ENCODE data around the gene MORF4L2. TPM values are rescaled to one million over a fixed set of nuclear protein-coding genes. Genes with fewer than 3 reads are reported as not detected.

The MORF4L2 gene
- total RNA-seq, 1 donor, result 741 TPM

- no peak for DNase-seq (ENCODE audit: low read depth)
Observed at GRCh38 chrX:103727115-103727514, 40.6 kb upstream of the MORF4L2 start.

GRCh38 chrX:103726477-103726876 is 40.0 kb upstream of the MORF4L2 start:
- no peak overlapping the region for H3K4me3 ChIP-seq (ENCODE audit: low read depth, low read length)
- DNase-seq (ENCODE audit: low read depth), result no peak
- TF ChIP-seq CTCF (IDR thresholded peaks at IDR 0.05; ENCODE audit: insufficient read depth, low read length), result no peak

More at GRCh38 chrX:103727115-103727514, 40.6 kb upstream of the MORF4L2 start:
- H3K4me3 ChIP-seq (ENCODE audit: low read depth, low read length), result no peak overlapping the region
- TF ChIP-seq CTCF (IDR thresholded peaks at IDR 0.05; ENCODE audit: insufficient read depth, low read length), result no peak

- TF ChIP-seq CTCF (IDR thresholded peaks at IDR 0.05; ENCODE audit: insufficient read depth, low read length), result no peak
- no peak overlapping the region for H3K4me3 ChIP-seq (ENCODE audit: low read depth, low read length)
- peak; percentile 54 for DNase-seq (ENCODE audit: low read depth)
Observed at GRCh38 chrX:103722505-103722904, 36.0 kb upstream of the MORF4L2 start.

GRCh38 chrX:103718120-103718519 is 31.6 kb upstream of the MORF4L2 start:
- no peak for DNase-seq (ENCODE audit: low read depth)
- TF ChIP-seq CTCF (IDR thresholded peaks at IDR 0.05; ENCODE audit: insufficient read depth, low read length), result no peak
- H3K4me3 ChIP-seq (ENCODE audit: low read depth, low read length), result no peak overlapping the region

DNA sequence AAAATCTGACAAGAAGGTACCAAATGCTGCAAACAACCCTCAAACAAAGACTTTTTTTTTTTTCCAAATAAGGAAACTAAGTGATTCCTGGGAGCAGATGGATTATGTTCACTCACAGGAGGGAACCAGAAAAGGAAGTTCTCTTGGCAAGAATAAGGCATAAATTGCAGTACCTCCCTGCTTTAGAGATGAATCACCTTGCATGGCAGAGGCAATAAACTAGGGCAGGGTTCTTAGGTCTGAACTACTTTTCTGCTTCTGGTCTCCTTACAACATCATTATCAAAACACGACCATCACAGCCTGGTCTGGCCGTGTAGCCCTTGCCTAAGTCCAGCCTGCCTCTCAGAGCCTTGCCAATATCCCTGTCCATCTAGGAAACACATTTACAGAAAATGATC is 30.5 kb upstream of the MORF4L2 start:
- no peak overlapping the region for H3K4me3 ChIP-seq (ENCODE audit: low read depth, low read length)
- TF ChIP-seq CTCF (IDR thresholded peaks at IDR 0.05; ENCODE audit: insufficient read depth, low read length), result no peak
- peak; percentile 90 for DNase-seq (ENCODE audit: low read depth)

GRCh38 chrX:103710609-103711008 is 24.1 kb upstream of the MORF4L2 start, which contains the start of gene TMEM31:
Gene TMEM31, plus strand, starts transcription at chrX:103710909. Its CDS starts 1,350 bp downstream, at chrX:103712259.
- no peak for TF ChIP-seq CTCF (IDR thresholded peaks at IDR 0.05; ENCODE audit: insufficient read depth, low read length)
- DNase-seq (ENCODE audit: low read depth), result no peak
- H3K4me3 ChIP-seq (ENCODE audit: low read depth, low read length), result no peak within 1 kb of the TSS

GRCh38 chrX:103704863-103705262 is 18.4 kb upstream of the MORF4L2 start:
- TF ChIP-seq CTCF (IDR thresholded peaks at IDR 0.05; ENCODE audit: insufficient read depth, low read length), result no peak
- DNase-seq (ENCODE audit: low read depth), result no peak
- no peak overlapping the region for H3K4me3 ChIP-seq (ENCODE audit: low read depth, low read length)

Data from fibroblast of the aortic adventitia (primary cell).